Stomach smooth muscle (tissue), 2 donors: ENCODE measurements around the gene ZBTB38.

ENCODE experiments used
- H3K27ac ChIP-seq: one replicate; pipeline ENCODE4 v1.7.0; 2013; ENCODE audit warnings: mild to moderate bottlenecking, low read length, inconsistent platforms
- H3K27me3 ChIP-seq, 2 donors: one replicate each; pipeline ENCODE4 v1.7.0; 2013; ENCODE audit warnings: low read length in 2 of 2; ENCODE audit not compliant: insufficient read depth in 2 of 2, control insufficient read depth in 1 of 2
- H3K36me3 ChIP-seq, 2 donors: one replicate each; pipeline ENCODE4 v1.7.0; 2013; ENCODE audit warnings: low read length in 2 of 2; ENCODE audit not compliant: control insufficient read depth in 2 of 2, insufficient read depth in 2 of 2
- H3K4me1 ChIP-seq: one replicate; pipeline ENCODE4 v1.7.0; 2013; ENCODE audit warnings: low read length; ENCODE audit not compliant: control insufficient read depth, insufficient read depth
- H3K4me3 ChIP-seq, 2 donors: one replicate each; pipeline ENCODE4 v1.7.0; 2013; ENCODE audit warnings: low read length in 2 of 2
- H3K9ac ChIP-seq, 2 donors: one replicate each; pipeline ENCODE4 v1.7.0; 2013; ENCODE audit warnings: low read length in 2 of 2, mild to moderate bottlenecking in 1 of 2
- H3K9me3 ChIP-seq, 2 donors: one replicate each; pipeline ENCODE4 v1.7.0; 2013; ENCODE audit warnings: low read length in 2 of 2; ENCODE audit not compliant: control insufficient read depth in 2 of 2
- donor health status: healthy.
- donor health status: Pancreatic carcinoma.

ZBTB38 gene

GRCh38 chr3:141330718-141331376 is 37.5 kb upstream of the ZBTB38 start:
- H3K4me1 ChIP-seq = peaks cover 7% of the 10 kb centered on the region

DNA sequence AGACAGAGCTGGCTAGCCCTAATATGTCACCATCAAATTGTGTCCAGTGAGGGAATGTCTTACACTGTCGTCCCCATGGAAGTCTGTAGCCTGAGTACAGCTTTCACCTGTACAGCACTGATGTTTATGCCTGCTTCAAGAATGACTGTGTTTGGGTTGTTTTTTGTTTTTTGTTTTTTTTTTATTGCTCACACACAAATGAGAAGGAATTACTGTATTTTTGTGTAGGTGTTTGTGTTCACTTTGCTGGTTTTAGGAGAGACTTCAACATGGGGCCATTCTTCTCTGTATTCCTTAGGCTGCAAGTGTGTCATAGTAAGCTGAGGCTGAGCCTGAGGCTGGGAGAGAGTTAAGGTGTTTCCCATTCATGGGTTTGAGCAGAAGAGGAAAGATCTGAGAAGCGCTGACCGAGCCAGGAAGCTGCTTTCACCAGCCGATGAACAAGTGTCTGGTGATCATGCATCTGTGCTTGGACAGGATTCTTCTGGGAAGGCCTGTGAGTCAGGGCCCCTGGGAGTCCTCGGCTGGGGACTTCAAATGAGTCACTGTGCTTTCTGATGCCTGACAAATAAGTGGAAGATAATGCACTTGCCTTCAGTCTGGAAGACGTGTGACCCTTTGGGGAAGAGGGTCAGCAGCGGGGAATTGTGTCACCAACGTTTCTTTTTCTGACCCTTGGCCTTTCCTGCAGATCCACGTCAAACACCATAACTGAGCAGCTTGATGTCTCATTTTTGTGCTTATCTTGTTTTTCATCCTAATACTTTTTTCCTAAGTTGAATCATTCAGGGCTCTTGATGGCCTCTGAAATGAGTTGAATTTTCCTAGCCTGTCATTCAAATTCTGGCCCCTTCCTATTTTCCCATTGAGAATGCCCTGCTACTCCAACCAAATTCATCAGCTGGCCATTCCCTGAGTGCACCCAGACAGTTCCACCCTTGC is 36.7 kb upstream of the ZBTB38 start:
- H3K27ac ChIP-seq = no peak overlapping the region
- no peaks in the 10 kb centered on the region for H3K27me3 ChIP-seq
- H3K9me3 ChIP-seq = no peaks in the 10 kb centered on the region
- no peaks in the 10 kb centered on the region for H3K36me3 ChIP-seq
- peaks cover 7% of the 10 kb centered on the region for H3K4me1 ChIP-seq
- no peak overlapping the region for H3K9ac ChIP-seq
- H3K4me3 ChIP-seq = no peak overlapping the region

More at GRCh38 chr3:141330718-141331376, 37.5 kb upstream of the ZBTB38 start:
- Histone ChIP-seq H3K9ac (no peak overlapping the region), H3K36me3 (no peaks in the 10 kb centered on the region), H3K27ac (no peak overlapping the region), H3K4me3 (no peak overlapping the region), H3K27me3 (no peaks in the 10 kb centered on the region), H3K9me3 (no peaks in the 10 kb centered on the region)

GRCh38 chr3:141332416-141332815 is 35.9 kb upstream of the ZBTB38 start:
- Histone ChIP-seq H3K27me3 (no peaks in the 10 kb centered on the region), H3K4me3 (no peak overlapping the region), H3K9ac (no peak overlapping the region), H3K4me1 (peaks cover 7% of the 10 kb centered on the region), H3K27ac (no peak overlapping the region), H3K36me3 (no peaks in the 10 kb centered on the region), H3K9me3 (no peaks in the 10 kb centered on the region)

GRCh38 chr3:141333836-141334626 is 34.3 kb upstream of the ZBTB38 start:
- Histone ChIP-seq H3K4me1 (peaks cover 7% of the 10 kb centered on the region), H3K9ac (no peak overlapping the region), H3K9me3 (no peaks in the 10 kb centered on the region), H3K36me3 (no peaks in the 10 kb centered on the region), H3K27me3 (no peaks in the 10 kb centered on the region), H3K4me3 (no peak overlapping the region), H3K27ac (no peak overlapping the region)

- no peaks in the 10 kb centered on the region for H3K9me3 ChIP-seq
- H3K36me3 ChIP-seq = no peaks in the 10 kb centered on the region
- H3K27ac ChIP-seq = no peak overlapping the region
- H3K27me3 ChIP-seq = no peaks in the 10 kb centered on the region
- H3K4me3 ChIP-seq = no peak overlapping the region
- H3K9ac ChIP-seq = no peak overlapping the region
- peaks cover 7% of the 10 kb centered on the region for H3K4me1 ChIP-seq
These were observed 33.6 kb upstream of the ZBTB38 start for GRCh38 chr3:141334627-141335250.

DNA sequence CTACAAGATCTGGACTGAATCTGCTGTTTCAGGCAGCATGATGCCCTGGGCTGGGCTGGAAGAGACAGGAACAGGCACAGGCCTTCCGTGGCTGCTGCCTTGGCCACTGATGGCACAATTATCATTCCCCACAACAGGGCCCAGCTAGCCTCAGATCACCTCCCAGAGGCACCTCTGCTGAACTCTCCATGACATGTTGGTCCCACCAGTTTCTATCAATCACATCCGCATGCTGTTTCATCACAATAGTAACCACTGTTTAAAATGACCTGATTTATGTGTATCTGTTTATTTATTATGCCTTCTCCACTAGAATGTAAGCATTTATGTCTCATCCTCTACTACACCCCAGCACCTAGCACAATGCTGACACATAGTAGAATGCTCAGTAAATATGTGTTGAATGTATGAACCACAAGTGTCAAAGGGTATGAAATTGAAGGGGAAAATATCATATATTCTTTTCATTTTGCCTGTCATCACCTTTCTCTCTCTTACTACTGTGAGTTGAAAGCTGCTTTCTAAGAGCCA is 32.7 kb upstream of the ZBTB38 start:
- Histone ChIP-seq H3K9me3 (no peaks in the 10 kb centered on the region), H3K4me1 (peaks cover 7% of the 10 kb centered on the region), H3K4me3 (no peak overlapping the region), H3K9ac (no peak overlapping the region), H3K27me3 (no peaks in the 10 kb centered on the region), H3K27ac (no peak overlapping the region), H3K36me3 (no peaks in the 10 kb centered on the region)

DNA sequence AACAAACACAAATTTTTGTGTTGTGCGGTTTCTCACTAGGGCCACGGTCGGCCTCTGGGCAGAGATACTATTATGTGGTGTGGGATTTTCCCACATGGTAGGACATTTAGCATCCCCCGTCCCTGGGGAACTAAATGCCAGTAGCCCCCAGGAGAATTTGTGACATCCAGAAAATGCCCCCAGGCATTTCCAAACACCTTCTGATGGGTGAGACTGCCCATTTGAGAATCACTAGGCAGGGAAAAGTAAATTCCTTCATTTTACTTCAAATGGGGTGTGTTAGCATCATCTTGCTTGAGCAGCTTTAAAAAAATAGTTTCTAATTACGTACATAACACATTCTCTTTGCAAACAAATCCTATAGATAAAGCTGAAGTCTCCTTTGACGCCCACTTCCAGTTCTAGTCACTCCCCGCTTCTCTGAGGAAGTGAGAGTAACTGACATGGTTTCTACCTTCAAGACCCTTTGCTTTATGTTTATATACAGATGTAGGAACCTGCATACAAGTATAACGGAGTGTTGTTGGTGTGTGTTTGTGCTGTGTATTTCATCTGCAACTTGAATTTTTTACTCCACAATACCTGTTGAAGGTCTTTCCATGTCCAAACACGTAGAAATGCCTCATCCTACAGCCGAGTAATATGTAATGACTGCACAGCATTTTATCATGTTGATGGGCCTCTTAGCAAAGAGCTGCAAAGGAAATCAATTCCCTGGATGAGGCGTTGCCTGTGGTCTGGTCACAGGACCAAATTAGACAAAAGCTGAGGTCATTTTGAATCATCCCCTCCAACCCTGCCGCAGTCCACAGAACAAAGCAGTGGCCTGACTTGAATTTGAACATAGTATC is 31.4 kb upstream of the ZBTB38 start:
- Histone ChIP-seq H3K27me3 (no peaks in the 10 kb centered on the region), H3K9ac (no peak overlapping the region), H3K36me3 (no peaks in the 10 kb centered on the region), H3K27ac (no peak overlapping the region), H3K4me3 (no peak overlapping the region), H3K4me1 (peaks cover 7% of the 10 kb centered on the region), H3K9me3 (no peaks in the 10 kb centered on the region)

- peaks cover 7% of the 10 kb centered on the region for H3K4me1 ChIP-seq
- H3K9me3 ChIP-seq = no peaks in the 10 kb centered on the region
- H3K4me3 ChIP-seq = no peak overlapping the region
- no peak overlapping the region for H3K27ac ChIP-seq
- H3K9ac ChIP-seq = no peak overlapping the region
- H3K36me3 ChIP-seq = no peaks in the 10 kb centered on the region
- H3K27me3 ChIP-seq = no peaks in the 10 kb centered on the region
These were observed 30.8 kb upstream of the ZBTB38 start for GRCh38 chr3:141337523-141337854.

- H3K4me1 ChIP-seq = peaks cover 7% of the 10 kb centered on the region
- H3K9ac ChIP-seq = no peak overlapping the region
- no peaks in the 10 kb centered on the region for H3K27me3 ChIP-seq
- no peaks in the 10 kb centered on the region for H3K36me3 ChIP-seq
- H3K9me3 ChIP-seq = no peaks in the 10 kb centered on the region
- no peak overlapping the region for H3K27ac ChIP-seq
- H3K4me3 ChIP-seq = no peak overlapping the region
These were observed 30.3 kb upstream of the ZBTB38 start for GRCh38 chr3:141337991-141338390.
